A673 (cell line): ENCODE data around the gene AGAP1.

Experiments used
- CTCF ChIP-seq: fragments of 300-800, 200-600 bp; sonication (generic); conservative IDR thresholded peaks from 2 replicates; pipeline ENCODE4 v1.5.1; 2017; ENCODE audit warnings: low read depth, mild to moderate bottlenecking, antibody characterized with exemption, low read length, moderate library complexity, mixed read lengths
- EZH2 ChIP-seq: fragments of 200-600 bp; sonication (generic); IDR thresholded peaks from 2 replicates; pipeline ENCODE4 v1.6.1; 2017; ENCODE audit warnings: borderline replicate concordance, low read depth, mild to moderate bottlenecking, mixed read lengths, antibody characterized with exemption, low read length; ENCODE audit not compliant: poor library complexity, severe bottlenecking

- TF ChIP-seq CTCF = no peak
- no peak for TF ChIP-seq EZH2
Observed at GRCh38 chr2:235715601-235716000, 221.8 kb downstream of the AGAP1 start.
